KOPT-K1 (cell line): ENCODE measurements around the gene HNRNPA2B1.
A peak's percentile ranks its signal among the peaks of the same experiment; 100 is the strongest.

ENCODE experiments used
- H3K27ac ChIP-seq: fragments of 200-600 bp; sonication (generic); 2 replicates; pipeline ENCODE4 v1.5.1; 2016; ENCODE audit warnings: antibody characterized with exemption, mild to moderate bottlenecking, low read depth, low read length; ENCODE audit not compliant: poor library complexity, severe bottlenecking
- H3K36me3 ChIP-seq: fragments of 200-600 bp; sonication (generic); 2 replicates; pipeline ENCODE4 v1.5.1; 2017; ENCODE audit warnings: antibody characterized with exemption, mild to moderate bottlenecking, low read length, moderate library complexity; ENCODE audit not compliant: insufficient read depth
- H3K9me3 ChIP-seq: fragments of 200-600 bp; sonication (generic); 2 replicates; pipeline ENCODE4 v1.5.1; 2017; ENCODE audit warnings: antibody characterized with exemption, low read length, mild to moderate bottlenecking; ENCODE audit not compliant: insufficient read depth, poor library complexity, severe bottlenecking

HNRNPA2B1 gene

DNA sequence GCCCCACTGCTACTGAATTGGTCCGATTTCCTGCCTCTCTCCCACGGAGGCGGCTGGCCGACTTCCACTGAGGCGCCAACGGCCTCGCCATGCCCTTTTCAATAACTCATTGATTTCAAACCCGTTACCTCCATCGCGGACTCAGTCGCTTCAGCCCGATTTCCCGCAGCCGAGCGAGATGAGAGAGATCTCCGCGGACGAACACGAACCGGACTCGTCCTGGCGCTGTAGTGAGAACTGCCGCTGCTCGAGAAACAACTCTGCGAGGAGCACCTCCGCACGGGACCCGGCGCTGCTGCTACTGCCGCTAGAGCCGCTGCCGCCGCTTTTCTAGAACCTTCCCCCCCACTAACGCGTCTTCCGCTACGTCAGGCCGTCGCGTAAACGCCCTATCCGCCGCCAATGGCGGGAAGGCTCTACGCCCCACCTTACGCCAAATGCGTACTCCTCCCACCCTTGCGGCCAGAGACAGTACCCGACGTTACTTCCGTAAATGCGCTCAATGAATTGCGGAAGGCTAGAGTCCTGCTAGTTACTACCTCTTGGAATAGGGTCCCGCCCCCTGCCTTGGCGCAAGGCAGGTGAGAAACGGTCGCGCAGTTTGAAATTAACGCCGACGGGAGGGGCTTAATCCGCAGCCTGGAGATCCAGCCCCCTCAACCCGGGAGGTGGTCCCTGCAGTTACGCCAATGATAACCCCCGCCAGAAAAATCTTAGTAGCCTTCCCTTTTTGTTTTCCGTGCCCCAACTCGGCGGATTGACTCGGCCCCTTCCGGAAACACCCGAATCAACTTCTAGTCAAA lies at the start of gene HNRNPA2B1:
HNRNPA2B1 (minus strand) TSS at position 303 of the 803 bp plus-strand sequence; CDS start at position 134, 169 bp downstream.
- H3K9me3 ChIP-seq, result no peaks in the 10 kb centered on the region
- peak within 1 kb of the TSS; percentile 99 for H3K27ac ChIP-seq
- peaks cover 70% of the 10 kb centered on the region for H3K36me3 ChIP-seq

DNA sequence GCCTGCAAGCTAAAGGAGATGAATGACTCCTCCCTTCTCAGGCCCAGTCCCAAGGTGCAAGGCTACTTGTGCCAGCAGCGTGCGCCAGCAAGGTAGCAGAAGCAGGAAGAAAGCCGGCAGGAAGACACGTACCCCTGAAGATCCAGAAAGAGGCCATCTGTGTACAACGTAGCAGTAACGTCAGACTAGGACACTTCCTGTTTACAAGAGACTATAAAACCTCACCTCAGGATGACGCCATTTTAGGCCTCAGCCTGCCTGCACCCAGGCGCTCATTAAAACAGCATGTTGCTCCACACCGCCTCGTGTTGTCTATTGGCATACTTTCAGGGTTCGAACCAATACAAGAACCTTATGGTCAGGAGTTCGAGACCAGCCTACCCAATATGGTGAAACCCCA lies 49.7 kb upstream of the HNRNPA2B1 start:
- H3K36me3 ChIP-seq, result no peaks in the 10 kb centered on the region
- H3K27ac ChIP-seq, result no peak overlapping the region
- H3K9me3 ChIP-seq, result no peaks in the 10 kb centered on the region

DNA sequence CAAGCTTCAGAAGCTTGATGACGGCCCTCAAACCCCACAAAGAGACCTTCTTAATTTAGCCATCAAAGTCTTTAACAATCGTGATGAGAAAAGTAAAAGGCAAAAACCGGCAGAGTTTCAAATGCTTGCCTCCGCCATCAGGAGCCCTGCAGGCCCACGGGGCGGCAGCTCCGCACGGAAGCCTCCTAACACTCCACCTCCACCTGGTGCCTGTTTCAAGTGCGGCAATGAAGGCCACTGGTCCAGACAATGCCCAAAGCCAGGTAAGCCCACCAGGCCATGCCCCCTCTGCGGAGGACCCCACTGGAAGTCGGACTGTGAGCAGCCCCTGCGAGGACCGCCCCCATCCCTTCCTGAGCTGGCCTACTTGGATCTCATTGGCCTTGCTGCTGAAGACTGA lies 44.6 kb upstream of the HNRNPA2B1 start:
- Histone ChIP-seq H3K27ac (no peak overlapping the region), H3K9me3 (peaks cover 7% of the 10 kb centered on the region), H3K36me3 (no peaks in the 10 kb centered on the region)

GRCh38 chr7:26238032-26238431 lies 37.5 kb upstream of the HNRNPA2B1 start:
- no peak overlapping the region for H3K27ac ChIP-seq
- H3K9me3 ChIP-seq, result no peaks in the 10 kb centered on the region
- H3K36me3 ChIP-seq, result no peaks in the 10 kb centered on the region

GRCh38 chr7:26237035-26237807 lies 36.7 kb upstream of the HNRNPA2B1 start:
- no peaks in the 10 kb centered on the region for H3K9me3 ChIP-seq
- no peak overlapping the region for H3K27ac ChIP-seq
- H3K36me3 ChIP-seq, result no peaks in the 10 kb centered on the region

DNA sequence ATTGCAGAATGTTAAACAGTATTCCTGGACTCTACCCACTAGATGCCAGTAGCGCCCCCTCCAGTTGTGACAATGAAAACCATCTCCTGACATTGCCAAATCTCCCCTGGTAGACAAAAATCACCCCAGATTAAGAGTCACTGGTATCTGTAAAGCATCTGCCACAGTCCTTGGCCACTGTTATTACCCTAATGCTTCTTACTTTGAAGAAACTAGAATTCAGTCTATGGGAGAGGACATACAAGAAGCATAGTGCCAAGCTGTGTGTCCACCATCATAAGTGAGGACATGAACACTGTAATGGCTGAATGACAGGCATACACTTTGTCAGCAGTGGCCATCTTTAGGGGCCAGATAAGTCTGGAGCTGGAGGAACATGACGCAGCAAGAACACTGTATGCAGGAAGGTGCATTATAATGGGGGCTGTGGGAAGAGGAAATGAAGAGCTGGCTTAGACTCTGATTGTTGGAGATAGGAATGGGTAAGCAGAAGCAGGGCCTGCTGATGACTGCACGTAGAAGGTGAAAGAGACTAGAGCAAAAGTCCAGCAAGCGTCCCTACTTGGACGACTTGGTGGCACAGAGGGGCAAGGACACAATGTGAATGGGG lies 33.5 kb upstream of the HNRNPA2B1 start:
- no peaks in the 10 kb centered on the region for H3K36me3 ChIP-seq
- H3K9me3 ChIP-seq, result no peaks in the 10 kb centered on the region

GRCh38 chr7:26227987-26228386 lies 27.4 kb upstream of the HNRNPA2B1 start:
- H3K36me3 ChIP-seq, result no peaks in the 10 kb centered on the region
- H3K27ac ChIP-seq, result no peak overlapping the region
- H3K9me3 ChIP-seq, result no peaks in the 10 kb centered on the region

More for the DNA sequence above, 33.5 kb upstream of the HNRNPA2B1 start:
- no peak overlapping the region for H3K27ac ChIP-seq

GRCh38 chr7:26224359-26224758 lies 23.8 kb upstream of the HNRNPA2B1 start:
- Histone ChIP-seq H3K9me3 (no peaks in the 10 kb centered on the region), H3K36me3 (no peaks in the 10 kb centered on the region), H3K27ac (no peak overlapping the region)

GRCh38 chr7:26216049-26216448 lies 15.5 kb upstream of the HNRNPA2B1 start:
- Histone ChIP-seq H3K27ac (no peak overlapping the region), H3K9me3 (no peaks in the 10 kb centered on the region), H3K36me3 (peaks cover 29% of the 10 kb centered on the region)

- Histone ChIP-seq H3K27ac (no peak overlapping the region), H3K9me3 (no peaks in the 10 kb centered on the region), H3K36me3 (peaks cover 50% of the 10 kb centered on the region)
Measured at GRCh38 chr7:26213807-26214515, 13.4 kb upstream of the HNRNPA2B1 start.

- no peak overlapping the region for H3K27ac ChIP-seq
- H3K36me3 ChIP-seq, result peaks cover 58% of the 10 kb centered on the region
- H3K9me3 ChIP-seq, result no peaks in the 10 kb centered on the region
Measured at GRCh38 chr7:26212921-26213718, 12.6 kb upstream of the HNRNPA2B1 start.

DNA sequence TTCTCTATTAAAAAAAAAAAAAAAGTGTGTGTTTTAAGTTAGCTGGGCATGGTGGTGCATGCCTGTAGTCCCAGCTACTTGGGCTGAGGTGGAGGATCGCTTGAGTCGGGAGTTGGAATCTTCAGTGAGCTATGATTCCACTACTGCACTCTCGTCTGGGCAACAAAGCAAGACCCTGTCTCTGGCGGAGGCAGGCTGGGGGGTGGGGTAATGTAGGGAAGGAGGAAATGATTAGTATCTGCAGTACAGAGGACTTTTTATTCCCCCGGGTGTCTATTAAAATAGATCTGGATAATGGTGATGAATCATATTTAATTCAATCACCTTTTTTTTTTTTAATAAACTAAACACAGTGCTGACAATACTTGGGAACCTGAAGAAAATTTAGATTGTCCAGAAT lies 7.5 kb upstream of the HNRNPA2B1 start:
- H3K36me3 ChIP-seq, result peaks cover 100% of the 10 kb centered on the region
- no peak overlapping the region for H3K27ac ChIP-seq
- H3K9me3 ChIP-seq, result no peaks in the 10 kb centered on the region

- H3K9me3 ChIP-seq, result no peaks in the 10 kb centered on the region
- peaks cover 71% of the 10 kb centered on the region for H3K36me3 ChIP-seq
- peak overlapping the region; percentile 99 for H3K27ac ChIP-seq
Measured at GRCh38 chr7:26203016-26203415, 2.5 kb upstream of the HNRNPA2B1 start.
